K562 (cell line): Measurements from ENCODE around the gene DGAT2. TPM values are rescaled to one million over a fixed set of nuclear protein-coding genes. Genes with fewer than 3 reads are reported as not detected.

Experiments
- ATAC-seq: fragments of 200-7000 bp; cut with Tn5 transposase; 3 replicates; pipeline ENCODE4 v1.9.1; 2020; ENCODE audit warnings: moderate library complexity
- BruUV-seq: library from RNA; stranded (reverse); fragments of 400-500 nt; replicated peaks from 2 replicates; lab custom pipeline; 2021; lab: Mats Ljungman, UMichigan
- CTCF ChIA-PET: fragments of 300-600 bp; formaldehyde crosslinking; extraction: SDS; loops from one replicate; lab custom pipeline; 2021; ENCODE audit warnings: low intra/inter-chr PET ratio; lab: Yijun Ruan, JAX
- POLR2A ChIA-PET: fragments of 300-600, 350-650 bp; sonication (Branson Sonifier 250); formaldehyde crosslinking; extraction: SDS; loops from one replicate; lab custom pipeline; 2021; ENCODE audit warnings: antibody characterized with exemption, inconsistent platforms; lab: Yijun Ruan, JAX
- DNase-seq, 4 experiments: peaks; one replicate each; pipeline versions ENCODE4 v3.0.0 to v3.0.0-alpha.2; 2011 to 2018; ENCODE audit warnings: low spot score in 3 of 4, mixed read lengths in 3 of 4; ENCODE audit errors: extremely low read depth in 1 of 4
- FAIRE-seq: peaks from 2 replicates; lab custom pipeline; 2011; peaks lifted over from hg19 to GRCh38; lab: Jason Lieb, UNC
- H2AFZ ChIP-seq: 2 replicates; pipeline ENCODE4 v1.6.0; 2011; ENCODE audit warnings: low read depth, low read length, control low read depth, inconsistent platforms
- H3K27ac ChIP-seq: fragments of 200-600 bp; 3 replicates; pipeline ENCODE4 v1.8.0; 2011; ENCODE audit warnings: low read depth, mild to moderate bottlenecking, control low read depth, inconsistent platforms, low read length, moderate library complexity, mixed read lengths; ENCODE audit errors: extremely low read depth
- H3K27me3 ChIP-seq, 2 experiments: fragments of 300-600 bp in 1 of 2; 2 replicates in 1 of 2; 3 replicates in 1 of 2; pipeline versions ENCODE4 v1.6.0 to v1.8.0; 2011; ENCODE audit warnings: inconsistent platforms in 2 of 2, low read length in 2 of 2, mild to moderate bottlenecking in 1 of 2, mixed read lengths in 1 of 2, moderate library complexity in 1 of 2; ENCODE audit not compliant: control insufficient read depth in 2 of 2, insufficient read depth in 2 of 2
- H3K36me3 ChIP-seq: fragments of 300-600 bp; 3 replicates; pipeline ENCODE4 v1.8.0; 2011; ENCODE audit warnings: mild to moderate bottlenecking, low read length, inconsistent platforms; ENCODE audit not compliant: control insufficient read depth, insufficient read depth
- H3K4me1 ChIP-seq, 2 experiments: fragments of 200-600 bp in 1 of 2; replicated peaks in 1 of 2; 2 replicates in 1 of 2; 3 replicates in 1 of 2; pipeline versions ENCODE4 v1.5.1 to v1.8.0; 2011; ENCODE audit warnings: inconsistent platforms in 2 of 2, low read length in 2 of 2, mild to moderate bottlenecking in 1 of 2, mixed read lengths in 1 of 2, moderate library complexity in 1 of 2; ENCODE audit not compliant: control insufficient read depth in 2 of 2, insufficient read depth in 2 of 2
- H3K4me2 ChIP-seq: 2 replicates; pipeline ENCODE4 v1.6.1; 2011; ENCODE audit warnings: low read length, control low read depth, inconsistent platforms, mixed read lengths; ENCODE audit not compliant: insufficient read depth
- H3K4me3 ChIP-seq: fragments of 200-600 bp; sonication (generic), shearing (Covaris generic); 2 replicates; pipeline ENCODE4 v1.5.1; 2016; ENCODE audit warnings: control low read depth, inconsistent platforms
- H3K79me2 ChIP-seq: fragments of 200-600 bp; 3 replicates; pipeline ENCODE4 v1.8.0; 2011; ENCODE audit warnings: low read length, inconsistent platforms; ENCODE audit not compliant: control insufficient read depth, insufficient read depth
- H3K9ac ChIP-seq, 2 experiments: 2 replicates each; pipeline versions ENCODE4 v1.6.0 to v1.6.1; 2011; ENCODE audit warnings: low read depth in 2 of 2, low read length in 2 of 2, control low read depth in 1 of 2, inconsistent platforms in 1 of 2, mild to moderate bottlenecking in 1 of 2, mixed read lengths in 1 of 2; ENCODE audit not compliant: insufficient read depth in 1 of 2
- H3K9me1 ChIP-seq: one replicate; pipeline ENCODE4 v1.6.0; 2011; ENCODE audit warnings: inconsistent platforms, mild to moderate bottlenecking, low read length, moderate library complexity; ENCODE audit not compliant: control insufficient read depth, insufficient read depth
- H3K9me3 ChIP-seq: replicated peaks from 2 replicates; pipeline ENCODE4 v1.5.1; 2011; ENCODE audit warnings: low read depth, low read length, inconsistent platforms; ENCODE audit not compliant: control insufficient read depth, insufficient read depth
- H4K20me1 ChIP-seq: replicated peaks from 2 replicates; pipeline ENCODE4 v1.6.1; 2011; ENCODE audit warnings: low read length, inconsistent platforms, mixed read lengths; ENCODE audit not compliant: control insufficient read depth, insufficient read depth
- DNMT1 ChIP-seq: fragments of 450-650 bp; IDR thresholded peaks from 2 replicates; pipeline ENCODE4 v1.6.1; 2016; ENCODE audit warnings: antibody characterized with exemption, mild to moderate bottlenecking
- HEY1 ChIP-seq: fragments of 250-450 bp; sonication (Bioruptor Pico); IDR thresholded peaks from 2 replicates; pipeline ENCODE4 v1.5.0; 2020; ENCODE audit warnings: mild to moderate bottlenecking, moderate library complexity, borderline replicate concordance
- MEIS2 ChIP-seq: fragments of 450-650 bp; IDR thresholded peaks from 2 replicates; pipeline ENCODE4 v1.6.1; 2014; ENCODE audit warnings: mild to moderate bottlenecking; ENCODE audit not compliant: partially characterized antibody
- SUPT5H ChIP-seq: fragments of 450-650 bp; IDR thresholded peaks from 2 replicates; pipeline ENCODE4 v1.6.1; 2016
- TBL1XR1 ChIP-seq, 2 experiments: IDR thresholded peaks; 2 replicates each; pipeline ENCODE4 v1.6.1; 2012; ENCODE audit warnings: improper control_type of control experiment in 2 of 2, low read length in 2 of 2, mild to moderate bottlenecking in 1 of 2
- ZNF12 ChIP-seq: sonication (generic); formaldehyde crosslinking; IDR thresholded peaks from 2 replicates; pipeline ENCODE4 v1.4.0; 2020; ENCODE audit warnings: mild to moderate bottlenecking, missing genetic modification reagents
- ZNF134 ChIP-seq: fragments of 250-450 bp; sonication (Bioruptor Pico); conservative IDR thresholded peaks from 2 replicates; pipeline ENCODE4 v1.4.0; 2020
- WGBS: fragments of 100-300 bp; shearing (Covaris generic); methylation state at CpG from one replicate; pipeline ENCODE4 v1.1.6; 2016; ENCODE audit warnings: low coverage, mixed read lengths; ENCODE audit not compliant: insufficient coverage; ENCODE audit errors: missing lambda C conversion rate; 5-methylcytosine and 5-hydroxymethylcytosine counted together
- in situ Hi-C: fragments of 300-500 bp; cut with MboI; formaldehyde crosslinking; loops from 4 replicates; pipeline ENCODE4 v1.15.0; 2018; ENCODE audit warnings: inconsistent platforms, mixed read lengths
- intact Hi-C: fragments of 100-400 bp; cut with micrococcal nuclease; formaldehyde crosslinking; loops from 2 replicates; pipeline ENCODE4 v1.14.2; 2022
- polyA plus RNA-seq, 8 experiments: library from polyadenylated mRNA; depleted of rRNA in 4 of 8; stranded (reverse) in 5 of 8; unstranded in 3 of 8; fragments of >200 nt; fragmentation: Nextera tagmentation in 2 of 8; fragmentation: Illumina TruSeq in 1 of 8; extraction: Ambion mirVana in 2 of 8; extraction: Trizol in 1 of 8; gene quantifications; 2 replicates each; pipeline versions ENCODE4 v1.2.1 to v1.2.3, GENCODE V29; 2011 to 2014; ENCODE audit warnings: inconsistent platforms in 1 of 8, missing spikeins in 1 of 8
- total RNA-seq, 7 experiments: library from RNA; depleted of rRNA in 6 of 7; stranded (reverse); fragments of >200 nt in 6 of 7; fragmentation: Illumina TruSeq in 2 of 7; extraction: Trizol in 2 of 7; gene quantifications; 2 replicates each; pipeline versions ENCODE4 v1.2.1 to v1.2.3, GENCODE V29; 2011 to 2021; ENCODE audit warnings: low replicate concordance in 1 of 7
- TF ChIP-seq, protein P1 (sequence below), 3 experiments: IDR thresholded peaks in 2 of 3; conservative IDR thresholded peaks in 1 of 3; 2 replicates each; pipeline ENCODE4 v1.5.1; 2011 to 2012; ENCODE audit warnings: low read length in 3 of 3, mild to moderate bottlenecking in 3 of 3, control low read depth in 2 of 3, improper control_type of control experiment in 1 of 3, inconsistent platforms in 1 of 3, low read depth in 1 of 3, mixed read lengths in 1 of 3, moderate library complexity in 1 of 3; ENCODE audit not compliant: insufficient read depth in 2 of 3

The DGAT2 gene
- total and polyA plus RNA-seq, 9 of the 15 experiments (the other 6 are each of a cell fraction or from before 2014, with no cell fraction given): 0.68 to 2.8 (median 1.8) TPM

- 6% methylated on average over 8 of the region's 8 CpGs for WGBS
- BruUV-seq: no TSS peak
- no peak overlapping the region for H3K9ac ChIP-seq
- peaks cover 20 to 54% of the 10 kb centered on the region in 2 experiments; a peak in 4 of 5 replicates for H3K27me3 ChIP-seq
- no peaks in the 10 kb centered on the region; a peak in 1 of 5 replicates for H3K4me1 ChIP-seq
- in situ Hi-C loops (no loop called here), intact Hi-C loops (no loop called here)
- no peaks in the 10 kb centered on the region for H3K36me3 ChIP-seq
- H2AFZ ChIP-seq: no peak overlapping the region
- H3K27ac ChIP-seq: no peak overlapping the region
- ATAC-seq (no peak), FAIRE-seq (no peak), DNase-seq (no peak)
- no peaks in the 10 kb centered on the region for H3K9me1 ChIP-seq
- H4K20me1 ChIP-seq: no peaks in the 10 kb centered on the region; the same call in 1 of the 2 replicates
- ChIA-PET CTCF (no interaction called here), POLR2A (no interaction called here)
- no peak overlapping the region for H3K4me3 ChIP-seq
- H3K4me2 ChIP-seq: no peak overlapping the region
- no peaks in the 10 kb centered on the region for H3K79me2 ChIP-seq
- TF ChIP-seq HEY1 (CRISPR knock-in tag) (no peak), ZNF12 (CRISPR knock-in tag) (no peak), DNMT1 (no peak), ZNF134 (CRISPR knock-in tag) (no peak), MEIS2 (no peak), TBL1XR1 (IDR thresholded peaks at IDR 0.05; ENCODE audit: low read length in 2 of 2) (no peak), SUPT5H (no peak)
- TF ChIP-seq, protein P1, sequence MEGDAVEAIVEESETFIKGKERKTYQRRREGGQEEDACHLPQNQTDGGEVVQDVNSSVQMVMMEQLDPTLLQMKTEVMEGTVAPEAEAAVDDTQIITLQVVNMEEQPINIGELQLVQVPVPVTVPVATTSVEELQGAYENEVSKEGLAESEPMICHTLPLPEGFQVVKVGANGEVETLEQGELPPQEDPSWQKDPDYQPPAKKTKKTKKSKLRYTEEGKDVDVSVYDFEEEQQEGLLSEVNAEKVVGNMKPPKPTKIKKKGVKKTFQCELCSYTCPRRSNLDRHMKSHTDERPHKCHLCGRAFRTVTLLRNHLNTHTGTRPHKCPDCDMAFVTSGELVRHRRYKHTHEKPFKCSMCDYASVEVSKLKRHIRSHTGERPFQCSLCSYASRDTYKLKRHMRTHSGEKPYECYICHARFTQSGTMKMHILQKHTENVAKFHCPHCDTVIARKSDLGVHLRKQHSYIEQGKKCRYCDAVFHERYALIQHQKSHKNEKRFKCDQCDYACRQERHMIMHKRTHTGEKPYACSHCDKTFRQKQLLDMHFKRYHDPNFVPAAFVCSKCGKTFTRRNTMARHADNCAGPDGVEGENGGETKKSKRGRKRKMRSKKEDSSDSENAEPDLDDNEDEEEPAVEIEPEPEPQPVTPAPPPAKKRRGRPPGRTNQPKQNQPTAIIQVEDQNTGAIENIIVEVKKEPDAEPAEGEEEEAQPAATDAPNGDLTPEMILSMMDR (IDR thresholded peaks at IDR 0.05 in 2 of 3, conservative IDR thresholded peaks at IDR 0.05 in 1 of 3; ENCODE audit: insufficient read depth in 2 of 3, low read depth in 1 of 3, low read length in 3 of 3): no peak
- no peaks in the 10 kb centered on the region for H3K9me3 ChIP-seq
Observed at GRCh38 chr11:75733071-75733430, 35.5 kb upstream of the DGAT2 start.
